Progenitor cell of endocrine pancreas (in vitro differentiated cells): ENCODE results near the gene NXF3. TPM values are rescaled to one million over a fixed set of nuclear protein-coding genes. Genes with fewer than 3 reads are reported as not detected.

Source experiments
- DNase-seq: peaks from one replicate; pipeline ENCODE4 v3.0.0; 2021; ENCODE audit warnings: low spot score; ENCODE audit not compliant: unreplicated experiment
- H3K27ac Mint-ChIP-seq: 2 replicates; pipeline ENCODE4 v1.8.0; 2021; ENCODE audit warnings: mild to moderate bottlenecking, moderate library complexity, mixed read lengths
- H3K27me3 Mint-ChIP-seq: 2 replicates; pipeline ENCODE4 v1.8.0; 2021; ENCODE audit warnings: mixed read lengths
- H3K36me3 Mint-ChIP-seq: 2 replicates; pipeline ENCODE4 v1.8.0; 2022; ENCODE audit warnings: mixed read lengths; ENCODE audit not compliant: insufficient read depth
- H3K4me1 Mint-ChIP-seq: 2 replicates; pipeline ENCODE4 v1.8.0; 2021; ENCODE audit warnings: low read depth, mixed read lengths
- H3K4me3 Mint-ChIP-seq: 2 replicates; pipeline ENCODE4 v1.8.0; 2021; ENCODE audit warnings: low read depth, mild to moderate bottlenecking, moderate library complexity, mixed read lengths
- H3K9me3 Mint-ChIP-seq: 2 replicates; pipeline ENCODE4 v1.8.0; 2021; ENCODE audit warnings: low read depth, mixed read lengths
- total RNA-seq: library from RNA; stranded (reverse); gene quantifications from 2 replicates; pipeline ENCODE4 v1.2.1, GENCODE V29; 2021
- TF ChIP-seq, protein P1 (sequence below): fragments of 200-600 bp; sonication (generic); IDR thresholded peaks from one replicate; pipeline ENCODE4 v1.5.0; 2021; ENCODE audit warnings: antibody characterized with exemption, mild to moderate bottlenecking; ENCODE audit not compliant: unreplicated experiment

Gene NXF3
- total RNA-seq, 1 donor from 2014 or later: not detected

DNA sequence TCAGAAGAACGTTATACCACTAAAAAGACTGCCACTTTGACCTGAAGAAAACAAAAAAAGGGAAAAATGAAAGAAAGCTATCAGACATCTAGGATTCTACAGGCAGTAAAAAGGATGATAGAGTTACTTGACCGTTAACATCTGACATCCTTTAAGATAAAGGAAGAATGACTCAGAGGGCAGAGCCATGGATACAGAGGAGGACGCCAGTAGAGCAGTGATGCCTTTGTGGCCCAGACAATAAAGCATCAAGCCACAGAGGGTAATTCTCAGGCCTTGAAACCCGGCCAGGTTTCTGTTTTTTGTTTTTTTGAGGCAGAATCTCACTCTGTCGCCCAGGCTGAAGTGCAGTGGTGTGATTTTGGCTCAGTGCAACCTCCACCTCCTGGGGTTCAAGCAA lies 19.5 kb downstream of the NXF3 start:
- H3K36me3 Mint-ChIP-seq: no peaks in the 10 kb centered on the region
- no peak overlapping the region for H3K4me3 Mint-ChIP-seq
- H3K4me1 Mint-ChIP-seq: no peaks in the 10 kb centered on the region
- no peak for DNase-seq
- H3K27me3 Mint-ChIP-seq: no peaks in the 10 kb centered on the region
- H3K9me3 Mint-ChIP-seq: peaks cover 7% of the 10 kb centered on the region
- TF ChIP-seq, protein P1, sequence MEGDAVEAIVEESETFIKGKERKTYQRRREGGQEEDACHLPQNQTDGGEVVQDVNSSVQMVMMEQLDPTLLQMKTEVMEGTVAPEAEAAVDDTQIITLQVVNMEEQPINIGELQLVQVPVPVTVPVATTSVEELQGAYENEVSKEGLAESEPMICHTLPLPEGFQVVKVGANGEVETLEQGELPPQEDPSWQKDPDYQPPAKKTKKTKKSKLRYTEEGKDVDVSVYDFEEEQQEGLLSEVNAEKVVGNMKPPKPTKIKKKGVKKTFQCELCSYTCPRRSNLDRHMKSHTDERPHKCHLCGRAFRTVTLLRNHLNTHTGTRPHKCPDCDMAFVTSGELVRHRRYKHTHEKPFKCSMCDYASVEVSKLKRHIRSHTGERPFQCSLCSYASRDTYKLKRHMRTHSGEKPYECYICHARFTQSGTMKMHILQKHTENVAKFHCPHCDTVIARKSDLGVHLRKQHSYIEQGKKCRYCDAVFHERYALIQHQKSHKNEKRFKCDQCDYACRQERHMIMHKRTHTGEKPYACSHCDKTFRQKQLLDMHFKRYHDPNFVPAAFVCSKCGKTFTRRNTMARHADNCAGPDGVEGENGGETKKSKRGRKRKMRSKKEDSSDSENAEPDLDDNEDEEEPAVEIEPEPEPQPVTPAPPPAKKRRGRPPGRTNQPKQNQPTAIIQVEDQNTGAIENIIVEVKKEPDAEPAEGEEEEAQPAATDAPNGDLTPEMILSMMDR: no peak
- no peak overlapping the region for H3K27ac Mint-ChIP-seq

DNA sequence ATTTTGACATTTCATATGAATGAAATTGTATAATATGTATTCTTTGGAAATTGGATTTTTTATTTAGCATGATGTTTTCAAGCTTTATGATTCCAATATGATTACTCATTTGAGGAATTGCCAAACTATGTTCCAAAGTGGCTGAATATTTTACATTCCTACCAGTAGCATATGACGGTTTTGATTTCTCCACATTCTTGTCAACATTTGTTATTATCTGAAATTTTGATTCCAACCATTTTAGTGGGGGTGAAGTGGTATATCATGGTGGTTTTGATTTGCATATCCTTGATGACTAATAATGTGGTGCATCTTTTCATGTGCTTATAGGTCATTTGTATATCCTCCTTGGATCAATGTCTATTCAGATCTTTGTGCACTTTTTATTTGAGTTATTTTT lies 26.3 kb downstream of the NXF3 start:
- H3K27me3 Mint-ChIP-seq: no peaks in the 10 kb centered on the region

DNA sequence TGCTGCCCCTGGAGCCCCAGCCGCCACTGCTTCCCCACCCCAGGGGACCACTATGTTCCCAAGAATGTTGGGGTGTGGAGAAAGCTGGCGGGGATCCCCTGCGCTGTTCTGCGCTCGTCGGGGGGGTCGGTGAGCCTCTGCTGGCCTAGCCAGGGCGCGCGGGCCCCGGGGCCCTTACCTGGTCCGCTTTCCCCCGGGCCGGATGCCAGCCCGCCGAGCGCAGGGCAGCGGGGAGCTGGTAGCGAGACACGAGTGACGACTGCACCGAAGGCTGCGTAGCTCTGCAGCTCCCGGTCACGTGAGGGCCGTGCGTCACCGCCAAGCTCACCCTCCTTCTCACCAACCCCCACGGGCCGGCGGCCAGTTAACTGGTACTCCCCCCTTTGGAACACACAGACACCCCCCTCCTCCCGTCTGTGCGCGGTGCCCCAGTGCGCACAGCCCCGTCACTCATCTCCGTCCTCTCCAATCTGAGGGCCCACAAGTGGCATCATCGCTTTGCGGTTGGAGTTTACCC lies 29.0 kb downstream of the NXF3 start, which contains the start of gene BEX1:
TSS of gene BEX1 (minus strand) at position 254 of the 517 bp plus-strand sequence. CDS start 897 bp downstream, outside the sequence.
- H3K27ac Mint-ChIP-seq: peak within 1 kb of the TSS; percentile 89
- peak within 1 kb of the TSS; percentile 76 for H3K4me3 Mint-ChIP-seq

More for the DNA sequence above, 26.3 kb downstream of the NXF3 start:
- H3K36me3 Mint-ChIP-seq: peaks cover 3% of the 10 kb centered on the region
- no peak for DNase-seq
- H3K9me3 Mint-ChIP-seq: peaks cover 10% of the 10 kb centered on the region
- no peak overlapping the region for H3K4me3 Mint-ChIP-seq
- peaks cover 3% of the 10 kb centered on the region for H3K4me1 Mint-ChIP-seq
- TF ChIP-seq, protein P1: no peak
- H3K27ac Mint-ChIP-seq: no peak overlapping the region

DNA sequence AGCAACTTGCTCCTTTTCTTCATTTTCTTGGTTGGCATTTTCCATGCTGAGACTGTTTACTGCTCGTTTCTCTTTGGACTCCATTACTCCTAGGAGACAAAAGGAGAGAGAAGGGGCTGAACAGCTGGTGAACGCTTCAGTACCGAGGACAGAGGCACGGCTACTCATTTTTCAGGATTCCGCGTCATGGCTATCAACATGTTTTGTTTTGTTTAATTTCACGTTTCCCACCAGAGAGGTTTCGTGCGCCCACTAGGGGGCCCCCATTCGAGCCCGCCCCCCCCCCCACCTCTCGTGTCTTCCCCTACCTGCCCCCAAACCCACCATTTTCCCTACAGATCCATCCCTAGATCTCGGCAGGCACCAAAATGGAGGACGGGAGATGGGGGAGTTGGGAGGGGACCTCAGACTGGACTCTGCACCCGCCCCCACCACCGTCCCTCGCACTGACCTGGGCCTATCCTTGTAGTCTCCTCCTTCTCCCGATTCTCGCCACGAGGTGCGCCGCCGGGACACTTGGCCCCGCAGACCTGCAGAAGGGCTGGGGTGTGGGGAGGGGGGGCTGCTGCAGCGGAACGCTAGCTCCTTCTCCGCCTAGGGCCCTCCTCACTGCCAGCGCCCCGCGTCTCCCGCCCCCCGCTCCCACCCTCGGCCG lies 29.6 kb downstream of the NXF3 start:
- peak overlapping the region; percentile 89 for H3K27ac Mint-ChIP-seq

More for the DNA sequence above, 29.0 kb downstream of the NXF3 start, which contains the start of gene BEX1:
- Mint-ChIP-seq H3K36me3 (peaks cover 5% of the 10 kb centered on the region), H3K27me3 (no peaks in the 10 kb centered on the region), H3K4me1 (peaks cover 4% of the 10 kb centered on the region), H3K9me3 (peaks cover 10% of the 10 kb centered on the region)
- TF ChIP-seq, protein P1: no peak
- peak; percentile 57 for DNase-seq

DNA sequence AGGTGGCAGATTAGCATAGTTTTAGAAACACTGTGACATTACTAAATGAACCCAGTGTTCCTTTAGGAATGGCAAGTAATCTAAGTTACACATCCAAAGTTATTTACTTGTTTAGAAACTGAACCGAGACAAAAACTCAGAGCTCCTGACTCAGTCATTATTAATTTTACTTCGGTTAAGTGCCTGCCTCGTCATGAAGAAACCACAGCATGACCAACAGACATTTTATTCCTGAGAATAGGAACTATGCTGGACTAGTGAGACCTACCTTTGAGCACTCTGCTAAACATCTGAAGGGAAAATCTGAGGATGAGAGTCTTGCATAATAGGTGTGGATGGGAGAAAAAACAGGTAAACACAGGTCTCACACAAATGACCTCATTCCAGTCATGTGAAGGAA lies 31.5 kb downstream of the NXF3 start:
- no peak for DNase-seq
- Mint-ChIP-seq H3K4me3 (no peak overlapping the region), H3K4me1 (peaks cover 13% of the 10 kb centered on the region), H3K9me3 (peaks cover 12% of the 10 kb centered on the region), H3K36me3 (peaks cover 6% of the 10 kb centered on the region), H3K27me3 (no peaks in the 10 kb centered on the region), H3K27ac (no peak overlapping the region)
- TF ChIP-seq, protein P1: no peak

More for the DNA sequence above, 29.6 kb downstream of the NXF3 start:
- Mint-ChIP-seq H3K36me3 (peaks cover 5% of the 10 kb centered on the region), H3K27me3 (no peaks in the 10 kb centered on the region), H3K4me1 (peaks cover 4% of the 10 kb centered on the region), H3K9me3 (peaks cover 10% of the 10 kb centered on the region), H3K4me3 (peak overlapping the region; percentile 76)
- peak; percentile 25 for DNase-seq
- TF ChIP-seq, protein P1: peak; percentile 48
